OCI-LY7 (cell line): Measurements from ENCODE around the gene PPP1R3G. TPM values are rescaled to one million over a fixed set of nuclear protein-coding genes. Genes with fewer than 3 reads are reported as not detected.

ENCODE experiments used
- BruUV-seq: library from RNA; stranded (reverse); fragments of 400-500 nt; replicated peaks from 2 replicates; lab custom pipeline; 2021; lab: Mats Ljungman, UMichigan
- CTCF ChIA-PET: fragments of 300-600 bp; sonication (Branson Sonifier 250); formaldehyde crosslinking; loops from one replicate; lab custom pipeline; 2022; ENCODE audit warnings: antibody characterized with exemption; ENCODE audit not compliant: unreplicated experiment; lab: Charles Lee
- POLR2A ChIA-PET: fragments of 300-600 bp; sonication (Branson Sonifier 250); formaldehyde crosslinking; loops from one replicate; lab custom pipeline; 2022; ENCODE audit warnings: antibody characterized with exemption; lab: Charles Lee
- DNase-seq: peaks from one replicate; pipeline ENCODE4 v3.0.0-alpha.2; 2015; ENCODE audit warnings: low spot score
- H2AFZ ChIP-seq: fragments of 200-600 bp; sonication (generic), shearing (Covaris generic); 2 replicates; pipeline ENCODE4 v1.6.1; 2014; ENCODE audit warnings: mild to moderate bottlenecking, antibody characterized with exemption, low read length, moderate library complexity
- H3K27ac ChIP-seq: fragments of 200-600 bp; sonication (generic); 2 replicates; pipeline ENCODE4 v1.5.1; 2014; ENCODE audit warnings: mixed run types, low read depth, mild to moderate bottlenecking, moderate library complexity, low read length, inconsistent platforms; ENCODE audit not compliant: poor library complexity, severe bottlenecking
- H3K36me3 ChIP-seq: fragments of 200-600 bp; sonication (generic); 2 replicates; pipeline ENCODE4 v1.6.1; 2014; ENCODE audit warnings: mild to moderate bottlenecking, antibody characterized with exemption, low read length, moderate library complexity, mixed read lengths; ENCODE audit not compliant: insufficient read depth
- H3K4me1 ChIP-seq: fragments of 200-600 bp; sonication (generic); 2 replicates; pipeline ENCODE4 v1.5.1; 2014; ENCODE audit warnings: mild to moderate bottlenecking, low read length; ENCODE audit not compliant: insufficient read depth, poor library complexity, severe bottlenecking
- H3K4me2 ChIP-seq: fragments of 200-600 bp; sonication (generic); 2 replicates; pipeline ENCODE4 v1.6.1; 2014; ENCODE audit warnings: mild to moderate bottlenecking, low read length
- H3K4me3 ChIP-seq: fragments of 200-600 bp; sonication (generic); 2 replicates; pipeline ENCODE4 v1.5.1; 2014; ENCODE audit warnings: mild to moderate bottlenecking, low read depth, low read length; ENCODE audit not compliant: poor library complexity, severe bottlenecking
- H3K79me2 ChIP-seq: fragments of 200-600 bp; sonication (generic); 2 replicates; pipeline ENCODE4 v1.6.1; 2016; ENCODE audit warnings: low read depth, mild to moderate bottlenecking, low read length, moderate library complexity, mixed read lengths; ENCODE audit not compliant: insufficient read depth
- H3K9me2 ChIP-seq: fragments of 200-600 bp; sonication (generic); 2 replicates; pipeline ENCODE4 v1.6.1; 2016; ENCODE audit warnings: mild to moderate bottlenecking, low read length, mixed read lengths; ENCODE audit not compliant: insufficient read depth
- H3K9me3 ChIP-seq: fragments of 200-600 bp; sonication (generic); 2 replicates; pipeline ENCODE4 v1.6.1; 2014; ENCODE audit warnings: mild to moderate bottlenecking, mixed run types, low read length, mixed read lengths
- H4K20me1 ChIP-seq: fragments of 200-600 bp; sonication (generic); 2 replicates; pipeline ENCODE4 v1.6.1; 2014; ENCODE audit warnings: mild to moderate bottlenecking, antibody characterized with exemption, low read length, moderate library complexity, mixed read lengths; ENCODE audit not compliant: insufficient read depth
- EZH2phosphoT487 ChIP-seq: fragments of 200-600 bp; sonication (generic); IDR thresholded peaks from 2 replicates; pipeline ENCODE4 v1.6.1; 2018; ENCODE audit warnings: low read depth, borderline replicate concordance, mild to moderate bottlenecking, mixed run types, antibody characterized with exemption, low read length, moderate library complexity, mixed read lengths
- intact Hi-C: fragments of 100-400 bp; cut with micrococcal nuclease; formaldehyde crosslinking; loops from one replicate; pipeline ENCODE4 v1.10.0; 2022; ENCODE audit not compliant: unreplicated experiment
- total RNA-seq, 2 experiments: library from RNA; depleted of rRNA in 1 of 2; stranded (reverse); fragments of >200 nt in 1 of 2; shearing (Covaris generic) in 1 of 2; gene quantifications; 2 replicates each; pipeline ENCODE4 v1.2.3, GENCODE V29; 2014 to 2022
- TF ChIP-seq, protein P1 (sequence below): fragments of 200-600 bp; sonication (generic); conservative IDR thresholded peaks from 2 replicates; pipeline ENCODE4 v1.5.1; 2014; ENCODE audit warnings: mild to moderate bottlenecking, antibody characterized with exemption, low read length, moderate library complexity, mixed read lengths

PPP1R3G gene
- total RNA-seq, 2 experiments from 2014 or later, result 0.10 to 0.13 TPM

DNA sequence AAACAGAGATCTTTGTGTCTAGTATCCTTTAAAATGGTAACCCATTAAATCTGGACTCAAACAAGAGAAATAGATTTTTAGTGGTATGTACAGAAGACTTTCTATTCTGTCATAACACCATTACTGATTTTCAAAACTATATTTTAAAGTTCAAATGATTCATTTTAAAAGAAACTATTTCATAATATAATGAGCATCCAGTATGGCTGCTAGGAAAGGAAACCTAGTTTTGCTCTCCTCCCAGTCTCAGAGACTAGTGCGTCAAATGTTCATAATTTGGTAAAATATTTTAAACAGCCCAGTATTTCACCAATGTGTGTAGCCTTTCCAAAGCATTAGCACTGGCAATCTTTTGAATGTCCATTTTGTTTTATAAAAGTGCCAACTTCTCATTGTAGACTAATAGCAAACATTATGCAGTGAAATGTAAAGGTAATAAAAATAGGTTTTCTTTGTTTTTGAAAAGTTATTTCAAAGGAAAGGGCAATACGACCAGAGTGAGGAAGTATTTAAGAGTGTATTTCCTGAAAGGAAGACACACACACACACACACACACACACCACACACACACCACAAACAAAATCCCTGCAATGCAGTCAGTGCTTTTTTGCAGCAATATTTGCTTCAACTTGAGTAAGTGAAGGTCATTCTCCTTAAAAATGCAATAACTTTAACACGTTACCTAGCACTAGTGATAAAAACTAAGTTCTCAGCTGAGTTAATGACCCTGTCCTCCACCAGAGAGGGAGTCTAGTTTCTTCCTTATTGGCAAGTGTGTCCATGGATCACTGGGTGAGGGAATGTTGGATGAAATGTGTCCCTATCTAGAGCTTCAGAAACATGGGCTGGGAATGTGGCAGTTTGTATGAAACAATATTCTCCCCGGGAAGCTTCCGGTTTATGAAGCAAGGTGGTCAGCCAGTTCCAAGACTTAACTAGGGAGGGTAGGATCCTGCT lies 4.6 kb downstream of the PPP1R3G start:
- no TSS peak for BruUV-seq
- TF ChIP-seq, protein P1, sequence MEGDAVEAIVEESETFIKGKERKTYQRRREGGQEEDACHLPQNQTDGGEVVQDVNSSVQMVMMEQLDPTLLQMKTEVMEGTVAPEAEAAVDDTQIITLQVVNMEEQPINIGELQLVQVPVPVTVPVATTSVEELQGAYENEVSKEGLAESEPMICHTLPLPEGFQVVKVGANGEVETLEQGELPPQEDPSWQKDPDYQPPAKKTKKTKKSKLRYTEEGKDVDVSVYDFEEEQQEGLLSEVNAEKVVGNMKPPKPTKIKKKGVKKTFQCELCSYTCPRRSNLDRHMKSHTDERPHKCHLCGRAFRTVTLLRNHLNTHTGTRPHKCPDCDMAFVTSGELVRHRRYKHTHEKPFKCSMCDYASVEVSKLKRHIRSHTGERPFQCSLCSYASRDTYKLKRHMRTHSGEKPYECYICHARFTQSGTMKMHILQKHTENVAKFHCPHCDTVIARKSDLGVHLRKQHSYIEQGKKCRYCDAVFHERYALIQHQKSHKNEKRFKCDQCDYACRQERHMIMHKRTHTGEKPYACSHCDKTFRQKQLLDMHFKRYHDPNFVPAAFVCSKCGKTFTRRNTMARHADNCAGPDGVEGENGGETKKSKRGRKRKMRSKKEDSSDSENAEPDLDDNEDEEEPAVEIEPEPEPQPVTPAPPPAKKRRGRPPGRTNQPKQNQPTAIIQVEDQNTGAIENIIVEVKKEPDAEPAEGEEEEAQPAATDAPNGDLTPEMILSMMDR, result no peak
- no peak for TF ChIP-seq EZH2phosphoT487
- intact Hi-C loops, result no loop called here

DNA sequence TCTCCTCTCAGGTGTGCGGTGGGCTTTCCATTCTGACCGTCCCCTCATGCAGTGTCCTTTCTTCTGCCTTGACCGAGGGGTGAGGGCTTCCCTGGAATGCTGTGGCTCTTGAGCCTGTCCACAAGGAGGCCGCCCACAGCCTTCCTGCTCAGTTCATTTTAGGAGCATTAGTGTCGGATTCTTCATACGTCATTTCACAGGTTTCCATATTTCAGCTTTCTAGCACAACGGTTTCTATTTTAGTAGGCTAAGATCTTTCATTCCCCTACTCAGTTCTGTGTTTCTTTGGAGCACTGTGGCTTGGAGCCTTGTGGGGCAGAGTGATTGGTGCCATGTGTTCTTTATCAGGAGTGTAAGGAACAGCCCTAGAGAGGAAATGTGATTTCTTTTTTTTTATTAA lies 5.5 kb downstream of the PPP1R3G start:
- H2AFZ ChIP-seq, result no peak overlapping the region
- H3K4me3 ChIP-seq, result no peak overlapping the region
- H3K4me1 ChIP-seq, result no peaks in the 10 kb centered on the region
- no peak overlapping the region for H3K27ac ChIP-seq
- ChIA-PET POLR2A (no interaction called here), CTCF (no interaction called here)
- intact Hi-C loops, result no loop called here
- H3K4me2 ChIP-seq, result no peak overlapping the region
- H3K36me3 ChIP-seq, result no peaks in the 10 kb centered on the region
- TF ChIP-seq EZH2phosphoT487, result no peak
- TF ChIP-seq, protein P1, result no peak
- no peaks in the 10 kb centered on the region for H4K20me1 ChIP-seq
- BruUV-seq, result no TSS peak
- DNase-seq, result no peak
- H3K9me2 ChIP-seq, result no peaks in the 10 kb centered on the region
- H3K9me3 ChIP-seq, result no peaks in the 10 kb centered on the region
- no peaks in the 10 kb centered on the region for H3K79me2 ChIP-seq

More for the DNA sequence above, 4.6 kb downstream of the PPP1R3G start:
- no peaks in the 10 kb centered on the region for H3K79me2 ChIP-seq
- CTCF ChIA-PET, result no interaction called here
- H2AFZ ChIP-seq, result no peak overlapping the region
- POLR2A ChIA-PET, result interaction anchor here (0.7 kb wide), 1 partner anchor 1413 kb away, joined by 3 read pairs; no protein-coding TSS in a partner anchor
- DNase-seq, result no peak
- H3K4me3 ChIP-seq, result no peak overlapping the region
- no peaks in the 10 kb centered on the region for H3K4me1 ChIP-seq
- H4K20me1 ChIP-seq, result no peaks in the 10 kb centered on the region
- no peaks in the 10 kb centered on the region for H3K9me3 ChIP-seq
- H3K9me2 ChIP-seq, result no peaks in the 10 kb centered on the region
- no peak overlapping the region for H3K4me2 ChIP-seq
- no peak overlapping the region for H3K27ac ChIP-seq
- no peaks in the 10 kb centered on the region for H3K36me3 ChIP-seq
